ENCODE data around the gene KIAA0513.

DNA sequence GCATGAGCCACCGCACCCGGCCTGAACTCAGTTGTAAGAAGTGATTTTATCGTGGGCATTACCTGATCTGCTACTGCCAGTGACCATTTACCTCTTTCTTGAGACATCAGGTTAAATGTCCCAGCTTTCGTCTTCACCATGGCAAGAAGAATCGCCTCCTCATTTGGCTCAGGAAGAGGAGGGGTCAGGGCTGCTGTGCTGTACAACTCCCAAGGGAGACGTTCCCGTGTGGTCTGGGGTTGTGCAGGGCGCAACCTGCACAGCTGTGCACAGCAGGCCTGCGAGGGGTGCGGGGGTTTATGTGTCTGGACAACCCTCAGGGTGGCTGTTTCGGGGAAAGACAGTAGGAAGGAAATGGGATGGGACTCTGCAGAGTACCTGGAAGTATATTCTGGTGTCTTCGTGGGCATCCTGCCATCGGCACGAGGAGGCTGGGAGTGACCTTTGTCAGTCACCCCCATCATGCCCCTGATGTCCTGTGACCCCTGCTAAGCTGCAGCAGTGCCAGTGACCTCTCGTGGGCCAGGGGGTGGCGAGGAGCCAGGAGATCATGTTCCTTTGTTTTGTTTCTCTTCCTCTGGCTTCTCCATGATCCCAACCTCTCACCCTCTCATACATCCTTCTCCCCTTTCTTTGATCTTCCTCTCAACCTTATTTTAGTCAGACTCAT is 57.4 kb downstream of the KIAA0513 start:
- TF ChIP-seq, protein P1, sequence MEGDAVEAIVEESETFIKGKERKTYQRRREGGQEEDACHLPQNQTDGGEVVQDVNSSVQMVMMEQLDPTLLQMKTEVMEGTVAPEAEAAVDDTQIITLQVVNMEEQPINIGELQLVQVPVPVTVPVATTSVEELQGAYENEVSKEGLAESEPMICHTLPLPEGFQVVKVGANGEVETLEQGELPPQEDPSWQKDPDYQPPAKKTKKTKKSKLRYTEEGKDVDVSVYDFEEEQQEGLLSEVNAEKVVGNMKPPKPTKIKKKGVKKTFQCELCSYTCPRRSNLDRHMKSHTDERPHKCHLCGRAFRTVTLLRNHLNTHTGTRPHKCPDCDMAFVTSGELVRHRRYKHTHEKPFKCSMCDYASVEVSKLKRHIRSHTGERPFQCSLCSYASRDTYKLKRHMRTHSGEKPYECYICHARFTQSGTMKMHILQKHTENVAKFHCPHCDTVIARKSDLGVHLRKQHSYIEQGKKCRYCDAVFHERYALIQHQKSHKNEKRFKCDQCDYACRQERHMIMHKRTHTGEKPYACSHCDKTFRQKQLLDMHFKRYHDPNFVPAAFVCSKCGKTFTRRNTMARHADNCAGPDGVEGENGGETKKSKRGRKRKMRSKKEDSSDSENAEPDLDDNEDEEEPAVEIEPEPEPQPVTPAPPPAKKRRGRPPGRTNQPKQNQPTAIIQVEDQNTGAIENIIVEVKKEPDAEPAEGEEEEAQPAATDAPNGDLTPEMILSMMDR (optimal IDR thresholded peaks at IDR 0.05 in 1 of 3, IDR thresholded peaks at IDR 0.05 in 1 of 3, conservative IDR thresholded peaks at IDR 0.05 in 1 of 3; ENCODE audit: extremely low read depth in 1 of 3, insufficient read depth in 2 of 3, low read length in 3 of 3) = no peak
- TF ChIP-seq EZH2 (IDR thresholded peaks at IDR 0.05; ENCODE audit: low read length) = no peak
